ENCODE measurements around the gene LTN1.

Gene LTN1

DNA sequence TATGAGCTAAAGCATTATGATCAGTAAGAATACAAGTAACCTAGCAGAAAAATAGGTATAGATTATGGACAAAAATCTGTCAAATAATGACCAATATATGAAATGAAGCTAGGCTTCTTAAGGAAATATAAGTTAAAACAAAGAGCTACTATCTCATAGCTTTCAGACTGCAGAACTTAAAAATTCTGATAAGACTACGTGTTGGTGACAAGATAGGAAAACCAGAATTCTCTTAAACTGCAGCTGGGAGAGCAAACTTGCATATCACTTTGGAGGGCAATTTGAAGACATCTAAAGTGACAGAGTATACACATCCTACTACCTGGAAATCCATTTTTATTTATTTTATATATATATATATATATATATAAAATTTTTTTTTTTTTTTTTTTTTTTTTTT lies 65.5 kb downstream of the LTN1 start:
- no peak for DNase-seq

DNA sequence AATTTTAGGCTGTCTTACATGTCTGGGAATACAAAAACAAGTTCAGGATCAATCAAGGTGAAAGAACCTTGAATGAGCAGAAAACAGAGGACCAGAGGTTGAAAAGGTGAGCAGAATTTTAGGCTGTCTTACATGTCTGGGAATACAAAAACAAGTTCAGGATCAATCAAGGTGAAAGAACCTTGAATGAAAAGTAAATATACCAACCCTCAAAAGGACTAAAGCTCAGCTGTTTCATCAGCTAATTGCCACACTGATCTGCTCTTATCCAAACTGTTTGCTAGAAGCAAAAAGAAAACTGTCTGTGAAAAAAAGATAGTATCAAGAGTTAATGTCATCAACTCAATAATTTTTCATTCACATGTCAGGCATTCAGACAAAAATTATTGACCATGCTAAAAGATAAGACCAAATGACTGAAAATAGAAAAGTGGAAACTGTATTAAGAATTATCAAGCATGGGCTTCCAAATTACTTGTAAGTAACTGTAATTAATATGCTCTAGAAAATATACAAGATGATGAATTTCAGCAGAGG lies 69.2 kb downstream of the LTN1 start:
- no peak for DNase-seq

DNA sequence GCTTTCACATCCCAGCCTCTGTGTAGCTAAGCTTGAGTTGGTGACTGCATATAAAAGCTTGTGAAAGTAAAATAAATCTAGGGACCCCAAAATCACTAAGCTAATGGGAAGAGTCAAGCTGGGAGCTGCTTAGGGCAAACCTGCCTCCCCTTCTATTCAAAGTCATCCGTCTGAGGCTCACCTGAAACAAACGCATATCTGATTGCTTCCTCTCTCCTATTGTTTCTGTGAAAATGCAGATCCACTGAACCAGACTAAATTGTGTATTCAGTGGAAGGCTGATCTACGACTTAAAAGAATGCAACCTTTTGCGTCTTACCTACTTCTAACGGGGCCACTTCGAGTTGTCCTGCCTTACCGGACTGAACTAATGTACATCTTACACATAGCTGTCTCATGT lies 70.3 kb downstream of the LTN1 start:
- no peak for DNase-seq

DNA sequence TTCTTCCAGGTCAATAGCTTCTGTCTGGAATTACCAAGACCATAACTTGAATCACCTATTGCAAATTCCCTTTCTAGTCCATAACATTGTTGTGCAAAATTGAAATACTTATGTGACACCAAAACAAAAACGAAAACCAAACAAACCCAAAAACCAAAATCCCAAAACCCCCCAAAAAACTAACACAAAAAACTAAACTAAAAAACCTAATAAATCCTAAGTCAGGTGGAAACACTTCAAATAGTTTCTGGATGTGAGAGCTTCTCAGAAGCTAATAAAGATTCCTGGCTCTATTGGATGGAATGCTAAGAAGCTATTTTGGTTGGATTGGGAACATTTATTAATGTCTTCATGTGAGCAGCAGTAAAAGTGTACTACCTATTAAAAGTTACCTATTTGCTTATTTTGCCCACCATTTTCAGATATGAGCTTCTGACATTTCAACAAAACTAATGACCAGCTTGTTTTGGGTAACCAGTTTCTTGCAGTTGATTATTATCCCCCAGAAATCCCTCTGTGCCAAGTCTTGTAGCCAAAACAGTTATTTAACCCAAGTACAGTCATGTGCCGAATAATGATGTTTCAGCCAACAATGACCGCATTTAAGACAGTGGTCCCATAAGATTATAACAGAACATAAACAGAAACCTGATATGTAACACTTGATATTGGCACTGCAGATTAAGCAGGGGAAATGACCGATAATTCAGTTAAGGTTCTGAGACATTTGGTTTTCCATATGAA lies 76.4 kb downstream of the LTN1 start:
- no peak for DNase-seq

DNA sequence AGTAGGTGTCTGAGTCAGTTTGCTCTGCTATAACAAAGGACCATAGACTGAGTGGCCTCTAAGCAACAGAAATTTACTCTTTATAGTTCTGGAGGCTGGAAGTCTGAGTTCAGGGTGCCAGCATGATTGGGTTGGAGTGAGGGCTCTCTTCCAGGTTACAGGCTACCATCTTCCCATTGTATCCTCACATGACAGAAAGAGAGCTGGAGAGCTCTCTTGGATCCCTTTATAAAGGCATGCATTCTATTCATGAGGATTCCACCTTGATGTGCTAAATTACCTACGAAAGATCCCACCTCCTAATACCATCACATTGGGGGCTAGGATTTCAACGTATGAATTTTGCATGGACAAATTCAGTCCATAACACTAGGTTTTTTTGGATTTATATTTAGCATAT lies 79.6 kb downstream of the LTN1 start:
- DNase-seq: no peak

DNA sequence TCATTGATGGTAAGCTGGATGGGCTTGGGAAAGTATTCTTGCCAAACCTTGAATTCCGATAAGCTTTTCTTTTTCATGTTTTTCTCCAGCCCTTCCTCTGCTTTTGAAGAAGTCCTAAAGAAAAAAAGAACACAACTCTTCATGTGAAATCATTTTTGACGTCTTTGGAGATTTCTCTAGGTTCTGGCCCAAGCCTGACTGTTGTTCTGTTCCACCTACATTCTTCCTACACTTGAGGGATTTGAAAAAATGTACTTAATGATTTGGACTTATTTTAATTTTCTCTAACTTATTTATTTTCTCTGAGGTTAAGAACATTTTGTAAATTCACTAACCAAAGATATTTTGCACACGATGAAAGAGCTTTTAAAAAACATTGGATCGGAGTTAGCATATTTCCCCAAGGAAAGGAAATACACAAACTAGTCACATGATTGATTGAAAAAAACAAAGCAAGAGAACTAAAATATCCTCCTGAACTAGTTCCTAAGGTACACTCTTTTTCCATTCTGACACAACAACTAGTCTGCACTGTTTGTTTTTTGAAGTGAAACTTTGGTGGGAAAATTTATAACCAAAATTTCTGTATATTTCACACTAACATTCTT lies 82.3 kb downstream of the LTN1 start:
- DNase-seq: no peak

DNA sequence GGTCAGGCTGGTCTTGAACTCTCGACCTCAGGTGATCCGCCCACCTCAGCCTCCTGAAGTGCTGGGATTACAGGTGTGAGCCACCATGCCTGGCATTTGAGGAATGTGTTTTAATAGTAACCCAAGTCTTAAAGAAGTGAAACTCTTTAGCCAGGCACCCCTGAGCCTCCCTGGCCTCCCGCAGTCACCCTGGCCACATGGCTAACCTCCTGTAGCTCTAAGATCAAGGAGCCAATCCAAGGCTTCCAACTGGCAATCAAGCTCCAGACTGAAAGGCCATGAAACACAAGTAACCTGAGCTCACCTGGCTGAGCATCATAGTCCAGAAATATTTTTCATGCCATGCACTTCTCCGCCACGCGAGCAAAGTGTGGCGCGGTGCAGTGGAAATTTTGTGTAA lies 84.3 kb downstream of the LTN1 start:
- no peak for DNase-seq

DNA sequence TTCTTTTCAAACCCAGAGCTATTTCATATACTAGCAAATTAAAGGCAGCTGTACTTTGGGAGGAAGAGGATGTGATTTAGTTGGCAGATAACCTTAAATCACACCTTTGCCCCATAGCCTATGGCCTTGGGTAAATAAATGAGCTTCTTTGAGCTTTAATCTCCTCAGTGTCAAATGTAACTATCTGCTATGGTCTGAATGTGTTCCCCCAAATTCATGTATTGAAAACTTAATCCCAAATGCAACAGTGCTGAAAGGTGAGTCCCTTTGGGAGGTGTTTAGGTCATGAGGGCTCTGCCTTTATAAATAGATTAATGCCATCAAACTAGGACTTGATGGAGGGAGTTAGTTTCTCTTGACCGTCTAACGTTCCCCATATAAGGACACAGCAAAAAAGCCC lies 85.8 kb downstream of the LTN1 start:
- DNase-seq: no peak

DNA sequence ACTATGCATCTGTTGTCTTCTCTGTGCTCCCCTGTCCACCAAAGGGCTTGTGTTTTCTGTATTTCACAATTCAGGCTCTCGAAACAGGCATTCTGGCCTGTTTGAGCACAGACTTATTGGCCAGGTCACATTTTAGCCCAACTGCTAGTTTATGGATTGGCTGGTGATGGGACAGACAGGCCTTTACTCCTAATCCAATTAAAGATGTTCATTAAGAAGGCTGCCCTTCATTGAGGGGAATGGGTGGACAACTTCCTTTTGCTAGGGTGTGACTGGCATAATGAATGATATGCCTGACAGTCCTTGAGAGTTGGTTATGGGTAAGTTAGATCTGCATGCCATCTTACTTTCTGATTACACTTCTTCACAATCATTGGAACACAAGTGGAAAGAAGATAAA lies 86.4 kb downstream of the LTN1 start:
- DNase-seq: no peak

DNA sequence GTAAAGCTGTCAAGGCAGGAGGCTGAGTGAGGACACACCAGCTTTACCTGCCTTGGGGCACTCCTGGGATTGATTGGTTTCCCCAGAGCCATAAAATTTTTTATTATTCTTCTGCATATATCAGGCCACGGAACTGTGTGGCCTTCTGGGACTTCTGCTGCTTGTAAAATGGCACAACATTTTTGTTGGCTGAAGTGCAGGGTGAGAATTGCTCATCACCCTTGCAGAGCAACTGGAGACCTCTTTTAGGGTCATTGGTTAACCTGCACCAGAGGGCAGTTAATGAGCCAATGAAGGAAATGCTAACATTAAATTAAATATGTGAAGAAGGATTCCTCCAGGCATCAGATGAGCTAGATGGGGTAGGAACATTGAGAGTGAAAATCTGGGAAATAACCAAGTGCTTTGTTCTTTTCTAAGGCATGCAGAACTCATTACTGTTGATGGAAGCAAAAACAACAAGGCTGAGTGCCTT lies 87.7 kb downstream of the LTN1 start:
- no peak for DNase-seq

DNA sequence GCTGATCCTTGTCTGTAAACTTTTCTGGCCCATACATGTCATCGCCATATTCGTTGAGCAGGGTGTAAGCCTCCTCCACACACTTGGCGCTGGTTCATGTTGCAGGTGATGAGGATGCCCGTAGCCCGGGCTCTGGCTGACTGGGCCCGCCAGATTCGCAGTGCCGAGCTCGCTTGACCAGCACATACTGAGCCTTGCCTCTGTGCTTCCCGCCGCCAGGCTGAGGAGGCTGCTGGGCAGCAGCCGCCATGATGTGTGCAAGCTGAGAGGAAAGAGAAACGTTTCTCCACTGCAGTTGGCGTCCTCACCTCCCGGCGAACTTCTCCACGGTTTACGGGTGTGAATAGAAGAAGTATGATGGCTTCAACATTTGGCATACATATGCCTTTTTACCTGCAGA lies 89.2 kb downstream of the LTN1 start:
- DNase-seq: no peak

DNA sequence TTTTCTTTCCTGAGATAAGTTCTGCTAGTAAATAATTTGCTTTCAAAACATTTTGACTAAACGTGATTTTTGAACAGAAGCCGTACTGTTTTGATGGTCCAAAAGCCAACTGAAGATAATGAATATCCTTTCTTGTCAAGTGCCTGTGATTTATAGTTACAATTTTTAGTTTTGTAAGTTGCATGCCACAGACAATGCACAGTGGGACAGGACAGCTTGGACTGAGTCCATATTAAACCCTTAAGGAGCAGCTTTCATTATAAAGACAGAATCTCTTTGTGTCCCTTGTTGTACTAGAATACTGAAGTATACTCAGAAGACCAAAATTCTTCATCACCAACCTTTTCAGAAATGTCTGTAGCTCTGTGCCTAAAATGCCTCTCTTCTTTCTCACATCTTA lies 92.2 kb downstream of the LTN1 start:
- DNase-seq: no peak

DNA sequence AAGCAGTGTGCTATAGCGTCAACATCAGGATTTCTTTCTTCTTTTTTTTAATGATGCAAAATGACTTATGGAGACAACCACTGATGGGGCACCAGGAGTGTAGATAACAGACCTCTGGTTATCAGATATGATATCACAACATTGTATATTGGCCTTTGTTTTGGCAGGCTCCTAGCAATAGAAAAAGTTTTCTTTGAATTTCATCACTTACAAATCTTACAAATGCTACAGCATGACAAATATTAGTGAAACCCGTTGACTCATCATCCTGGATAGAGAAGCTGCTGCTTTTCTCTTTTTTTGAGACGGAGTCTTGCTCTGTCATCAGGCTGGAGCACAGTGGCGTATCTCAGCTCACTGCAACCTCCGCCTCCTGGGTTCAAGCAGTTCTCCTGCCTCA lies 92.9 kb downstream of the LTN1 start:
- no peak for DNase-seq

DNA sequence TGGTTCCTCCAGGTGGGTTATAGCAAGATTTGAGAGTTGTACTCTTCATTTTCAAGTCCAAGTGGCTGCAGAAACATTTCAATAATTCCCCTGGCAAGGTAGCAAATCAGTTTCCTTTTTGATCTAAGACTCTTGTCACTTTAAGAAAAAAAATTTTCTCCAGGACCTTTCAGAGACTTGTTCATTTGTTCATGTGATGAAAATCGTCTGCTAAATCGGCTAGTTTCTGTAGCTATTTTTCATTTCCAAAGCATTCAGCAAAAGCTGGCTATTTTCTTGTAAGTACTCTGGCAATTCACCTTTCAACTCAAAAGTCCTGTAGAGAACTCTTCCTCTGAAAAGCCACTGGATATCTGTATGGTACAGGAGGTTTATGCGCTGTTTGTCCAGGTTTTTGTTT lies 93.5 kb downstream of the LTN1 start:
- no peak for DNase-seq

DNA sequence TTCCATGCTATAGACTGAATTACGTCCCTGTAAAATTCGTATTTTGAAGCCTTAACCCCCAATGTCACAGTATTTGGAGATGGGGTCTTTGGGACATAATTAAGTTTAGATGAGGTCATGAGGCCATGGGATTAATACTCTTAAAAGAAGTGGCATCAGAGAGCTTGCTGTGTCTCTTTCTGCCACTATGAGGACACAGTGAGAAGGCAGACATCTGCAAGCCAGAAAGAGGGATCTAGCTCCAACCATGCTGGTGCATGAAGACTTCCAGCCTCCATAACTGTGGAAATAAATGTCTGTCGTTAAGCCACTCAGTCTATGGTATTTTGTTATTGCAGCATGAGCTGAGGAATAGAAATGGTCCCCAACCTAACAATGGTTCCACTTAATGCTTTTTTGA lies 99.0 kb downstream of the LTN1 start:
- DNase-seq: no peak

DNA sequence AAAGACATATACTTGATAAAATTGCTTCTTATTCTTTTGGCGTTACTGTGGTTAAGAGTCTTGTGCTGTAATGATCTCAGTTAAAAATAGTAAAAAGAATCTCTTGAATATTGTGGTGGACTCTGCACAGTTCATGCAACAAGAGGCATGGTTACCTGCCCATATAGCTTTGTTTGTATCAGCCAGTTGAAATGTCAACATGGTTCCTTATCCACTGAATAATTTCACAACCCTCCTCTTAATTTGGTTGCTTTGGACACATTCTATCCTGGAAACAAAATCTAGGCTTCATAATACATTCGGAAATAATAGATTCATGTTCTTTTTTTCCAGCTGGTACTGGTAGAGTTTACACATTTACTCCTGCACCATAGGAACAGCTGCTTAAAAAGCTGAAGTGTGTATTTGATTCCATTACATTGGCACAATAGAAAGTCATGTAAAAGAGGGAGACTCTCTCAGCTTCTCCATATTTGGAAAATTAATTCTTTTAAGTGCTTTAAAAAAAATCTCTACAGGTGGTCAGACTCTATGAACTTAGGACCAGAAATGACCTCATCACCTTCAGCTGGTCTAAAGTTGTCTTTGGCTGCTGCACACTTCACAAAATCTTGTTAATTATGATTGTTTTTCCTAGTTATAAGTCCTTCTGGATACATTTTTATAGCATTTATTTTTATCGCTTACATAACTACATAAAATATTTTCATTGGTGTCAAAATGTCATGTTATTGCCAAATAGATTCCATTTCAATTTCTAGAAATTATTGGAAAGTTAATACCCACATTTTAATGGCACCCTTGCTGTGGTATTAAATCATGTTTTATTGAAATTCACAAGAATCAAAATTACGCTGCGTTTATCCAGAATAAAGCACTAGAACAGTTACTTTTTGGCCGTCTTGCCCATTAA lies 100.2 kb downstream of the LTN1 start:
- no peak for DNase-seq

DNA sequence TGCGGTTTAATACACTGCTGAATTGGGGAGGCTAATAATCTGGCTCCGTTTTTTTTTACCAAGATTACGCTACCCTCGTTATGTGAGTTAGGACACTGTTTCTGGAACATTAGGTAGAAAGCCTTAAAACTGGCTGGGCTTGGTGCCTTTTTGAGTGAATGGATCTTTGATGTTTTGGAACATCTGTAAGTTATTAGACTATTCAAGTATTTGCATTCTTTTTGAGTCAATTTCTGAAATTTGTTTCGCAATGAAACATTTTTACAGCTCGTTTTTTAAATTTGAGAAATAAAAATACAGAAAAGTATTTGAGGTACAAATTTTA lies 106.9 kb downstream of the LTN1 start:
- DNase-seq: no peak

DNA sequence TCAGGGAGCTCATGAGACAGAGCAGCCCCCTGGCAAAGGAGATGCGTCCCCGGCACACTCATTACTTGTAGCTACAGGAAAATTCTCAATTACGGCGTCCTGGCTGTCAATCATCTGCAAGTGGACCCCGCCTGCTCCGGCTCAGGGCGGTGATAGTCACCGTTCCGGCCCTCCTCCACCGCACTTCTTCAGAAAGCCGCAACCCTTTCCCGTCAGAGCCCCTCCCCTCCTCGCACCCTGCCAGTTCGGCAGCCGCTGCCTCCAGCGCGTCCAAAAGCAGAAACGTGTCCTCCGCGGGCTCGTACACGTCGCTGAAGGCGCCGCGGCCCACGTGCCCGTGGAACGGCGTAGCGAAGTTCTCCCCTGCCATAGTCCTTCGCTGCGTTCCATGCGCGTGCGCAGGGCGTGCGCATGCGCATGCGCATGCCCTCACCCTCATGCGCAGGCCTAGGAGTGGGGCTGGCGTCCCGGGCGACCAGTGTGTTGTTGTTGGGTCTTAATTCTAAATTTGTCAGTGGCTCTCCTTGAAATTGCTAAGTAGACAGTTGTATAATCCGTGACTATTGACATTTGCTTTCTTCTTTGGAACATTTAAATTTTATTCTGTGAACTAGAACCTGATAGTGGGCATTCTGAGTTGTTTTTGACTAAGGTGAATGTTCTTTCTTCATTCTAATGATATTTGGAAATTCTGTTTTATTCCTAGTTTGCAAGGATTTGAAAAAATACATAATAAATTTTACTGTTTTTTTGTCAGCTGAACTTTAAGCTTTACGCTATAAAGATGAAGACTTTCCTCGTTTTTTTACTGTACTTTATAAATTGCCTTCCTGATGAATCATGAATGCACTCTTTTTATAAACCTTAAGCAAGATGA lies 107.5 kb downstream of the LTN1 start:
- peak; percentile 97 for DNase-seq

DNA sequence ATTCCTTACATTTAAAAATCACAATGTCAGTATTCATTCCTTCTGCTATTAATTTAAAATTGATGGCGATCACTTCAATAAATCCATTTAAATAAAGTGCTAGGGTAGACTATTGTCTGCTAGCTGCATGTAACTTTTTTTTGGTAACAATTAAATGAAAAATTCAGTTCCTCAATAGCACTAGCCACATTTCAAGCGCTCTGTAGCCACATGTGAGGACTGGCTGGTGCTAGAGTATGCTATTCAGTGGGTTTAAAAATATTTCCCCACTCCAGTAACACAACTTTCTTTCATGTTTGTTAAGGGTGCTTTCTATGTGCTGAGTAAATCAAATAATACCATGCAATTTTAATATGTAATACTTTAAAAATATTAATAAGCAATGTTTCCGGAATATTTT lies 108.2 kb downstream of the LTN1 start:
- peak; percentile 59 for DNase-seq

DNA sequence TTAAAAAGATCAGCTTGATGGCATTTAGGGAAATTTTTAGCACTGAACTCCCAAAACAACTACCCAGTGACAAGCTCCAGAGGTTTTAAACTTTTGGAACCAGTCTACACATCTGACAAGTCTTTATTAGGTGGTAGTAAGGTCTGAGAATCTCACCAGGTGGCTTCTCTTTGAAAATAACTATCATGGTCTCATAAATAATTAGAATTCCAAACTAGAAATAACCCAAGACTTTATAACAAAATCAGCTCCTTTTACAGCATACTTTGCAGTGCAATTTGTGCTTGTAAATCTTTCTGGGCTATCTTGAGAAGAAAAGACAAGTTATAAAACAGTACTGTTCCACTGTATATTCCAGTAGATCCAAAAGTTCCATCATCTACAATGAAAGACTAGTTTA lies 108.7 kb downstream of the LTN1 start:
- no peak for DNase-seq

DNA sequence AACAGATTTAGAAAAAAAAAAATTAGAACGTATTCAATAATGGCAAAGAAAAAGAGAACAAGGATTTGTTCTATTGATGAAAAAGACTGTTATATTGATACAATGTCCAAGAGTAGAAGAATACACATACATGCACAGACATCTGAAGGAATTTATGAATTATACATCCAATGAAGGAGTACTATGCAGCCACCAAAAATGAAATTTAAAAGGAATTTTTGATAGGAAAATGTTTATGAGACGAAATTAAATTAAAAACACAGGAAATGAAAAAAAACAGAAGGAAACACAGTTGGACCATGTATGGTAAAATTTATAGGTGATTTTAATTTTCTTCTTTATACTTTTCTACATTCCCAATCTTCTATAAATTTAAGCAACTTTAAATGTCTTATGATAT lies 110.3 kb downstream of the LTN1 start:
- no peak for DNase-seq

Measured in GF-D8 (cell line).